ENCODE measurements around the gene OR2T34.
"Not testable (repeated sequence)": the region's sequence is repeated elsewhere in the genome, so short reads cannot be mapped to it uniquely, and the experiment has no call there.

Gene OR2T34

GRCh38 chr1:248562672-248563071 lies 11.9 kb downstream of the OR2T34 start, which contains the start of gene OR2T29:
OR2T29 (minus strand) TSS chr1:248562772; CDS start chr1:248559491, 3,281 bp downstream.
- not testable (repeated sequence) for DNase-seq (ENCODE audit: low read depth in 2 of 3, low spot score in 2 of 3)

DNA sequence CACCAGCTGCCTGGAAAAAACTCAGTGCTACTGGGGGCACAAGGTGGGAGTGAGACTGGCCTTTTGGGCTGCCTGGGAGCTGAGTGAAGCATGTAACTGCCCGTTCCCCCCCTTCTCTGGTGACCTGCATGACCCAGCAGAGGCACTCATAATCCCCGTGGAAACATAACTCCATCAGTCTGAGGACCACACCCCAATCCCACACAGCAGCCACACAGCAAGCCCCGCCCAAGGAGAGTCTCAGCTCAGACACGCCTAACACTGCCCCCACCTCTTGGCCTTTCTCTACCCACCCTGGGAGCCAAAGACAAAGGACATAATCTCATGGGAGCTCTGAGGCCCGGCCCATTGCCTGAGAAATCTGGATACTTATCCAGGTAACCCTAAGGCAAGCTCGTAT lies 23.5 kb downstream of the OR2T34 start:
- not testable (repeated sequence) for DNase-seq (ENCODE audit: low read depth in 2 of 3, low spot score in 2 of 3)

- DNase-seq (ENCODE audit: low read depth in 2 of 3, low spot score in 2 of 3) = not testable (repeated sequence)
These were observed 27.2 kb downstream of the OR2T34 start for GRCh38 chr1:248547383-248547782.

GRCh38 chr1:248537449-248537848 lies 37.1 kb downstream of the OR2T34 start:
- DNase-seq (ENCODE audit: low read depth in 2 of 3, low spot score in 2 of 3) = not testable (repeated sequence)

Data from activated CD8-positive, alpha-beta memory T cell treated with anti-CD3 and anti-CD28 coated beads for 48 hours (primary cell).